IPS-18a (cell line): ENCODE measurements around the gene LY86.

Experiments used
- H3K27ac ChIP-seq: one replicate; pipeline ENCODE4 v1.5.1; 2013; ENCODE audit warnings: low read length
- H3K27me3 ChIP-seq: one replicate; pipeline ENCODE4 v1.6.1; 2013; ENCODE audit warnings: mild to moderate bottlenecking, low read length; ENCODE audit not compliant: control insufficient read depth, insufficient read depth
- H3K36me3 ChIP-seq: one replicate; pipeline ENCODE4 v1.6.1; 2013; ENCODE audit warnings: low read depth, low read length; ENCODE audit not compliant: control insufficient read depth
- H3K4me1 ChIP-seq: one replicate; pipeline ENCODE4 v1.6.1; 2013; ENCODE audit warnings: low read depth, low read length; ENCODE audit not compliant: control insufficient read depth
- H3K4me3 ChIP-seq: one replicate; pipeline ENCODE4 v1.5.1; 2013; ENCODE audit warnings: low read length
- H3K9ac ChIP-seq: one replicate; pipeline ENCODE4 v1.6.1; 2013; ENCODE audit warnings: mild to moderate bottlenecking, low read length, moderate library complexity
- H3K9me3 ChIP-seq: one replicate; pipeline ENCODE4 v1.6.1; 2013; ENCODE audit warnings: low read depth, low read length; ENCODE audit not compliant: control insufficient read depth

The LY86 gene

GRCh38 chr6:6579281-6579680 is 9.2 kb upstream of the LY86 start:
- H3K36me3 ChIP-seq: no peaks in the 10 kb centered on the region

GRCh38 chr6:6580225-6580856 is 8.2 kb upstream of the LY86 start:
- H3K9ac ChIP-seq: no peak overlapping the region
- no peaks in the 10 kb centered on the region for H3K36me3 ChIP-seq
- no peak overlapping the region for H3K4me3 ChIP-seq
- no peaks in the 10 kb centered on the region for H3K4me1 ChIP-seq
- no peaks in the 10 kb centered on the region for H3K27me3 ChIP-seq
- no peak overlapping the region for H3K27ac ChIP-seq
- H3K9me3 ChIP-seq: no peaks in the 10 kb centered on the region

More at GRCh38 chr6:6579281-6579680, 9.2 kb upstream of the LY86 start:
- Histone ChIP-seq H3K27me3 (no peaks in the 10 kb centered on the region), H3K9ac (no peak overlapping the region), H3K27ac (no peak overlapping the region), H3K4me3 (no peak overlapping the region), H3K9me3 (no peaks in the 10 kb centered on the region), H3K4me1 (no peaks in the 10 kb centered on the region)

GRCh38 chr6:6581054-6581453 is 7.5 kb upstream of the LY86 start:
- Histone ChIP-seq H3K36me3 (no peaks in the 10 kb centered on the region), H3K9ac (no peak overlapping the region), H3K9me3 (no peaks in the 10 kb centered on the region), H3K4me3 (no peak overlapping the region), H3K27me3 (no peaks in the 10 kb centered on the region), H3K4me1 (no peaks in the 10 kb centered on the region), H3K27ac (no peak overlapping the region)

GRCh38 chr6:6582131-6582530 is 6.4 kb upstream of the LY86 start:
- Histone ChIP-seq H3K4me3 (no peak overlapping the region), H3K9me3 (no peaks in the 10 kb centered on the region), H3K4me1 (no peaks in the 10 kb centered on the region), H3K27ac (no peak overlapping the region), H3K27me3 (no peaks in the 10 kb centered on the region), H3K36me3 (no peaks in the 10 kb centered on the region), H3K9ac (no peak overlapping the region)

GRCh38 chr6:6583836-6584235 is 4.7 kb upstream of the LY86 start:
- no peaks in the 10 kb centered on the region for H3K36me3 ChIP-seq
- no peaks in the 10 kb centered on the region for H3K4me1 ChIP-seq
- no peak overlapping the region for H3K9ac ChIP-seq
- H3K4me3 ChIP-seq: no peak overlapping the region
- H3K9me3 ChIP-seq: no peaks in the 10 kb centered on the region
- no peak overlapping the region for H3K27ac ChIP-seq
- no peaks in the 10 kb centered on the region for H3K27me3 ChIP-seq

- Histone ChIP-seq H3K4me1 (no peaks in the 10 kb centered on the region), H3K4me3 (no peak overlapping the region), H3K27ac (no peak overlapping the region)
Observed at GRCh38 chr6:6584310-6585002, 4.1 kb upstream of the LY86 start.

GRCh38 chr6:6585003-6585311 is 3.6 kb upstream of the LY86 start:
- H3K27ac ChIP-seq: no peak overlapping the region
- no peak overlapping the region for H3K9ac ChIP-seq
- H3K4me3 ChIP-seq: no peak overlapping the region

More at GRCh38 chr6:6584310-6585002, 4.1 kb upstream of the LY86 start:
- Histone ChIP-seq H3K27me3 (no peaks in the 10 kb centered on the region), H3K36me3 (no peaks in the 10 kb centered on the region), H3K9ac (no peak overlapping the region), H3K9me3 (no peaks in the 10 kb centered on the region)

GRCh38 chr6:6586167-6586566 is 2.4 kb upstream of the LY86 start:
- Histone ChIP-seq H3K36me3 (no peaks in the 10 kb centered on the region), H3K4me3 (no peak overlapping the region)

More at GRCh38 chr6:6585003-6585311, 3.6 kb upstream of the LY86 start:
- no peaks in the 10 kb centered on the region for H3K9me3 ChIP-seq
- no peaks in the 10 kb centered on the region for H3K27me3 ChIP-seq
- no peaks in the 10 kb centered on the region for H3K4me1 ChIP-seq
- H3K36me3 ChIP-seq: no peaks in the 10 kb centered on the region

GRCh38 chr6:6586671-6587526 is 1.6 kb upstream of the LY86 start:
- H3K4me1 ChIP-seq: no peaks in the 10 kb centered on the region
- H3K27ac ChIP-seq: no peak overlapping the region
- no peak overlapping the region for H3K4me3 ChIP-seq
- H3K9ac ChIP-seq: no peak overlapping the region
- no peaks in the 10 kb centered on the region for H3K36me3 ChIP-seq
- no peaks in the 10 kb centered on the region for H3K9me3 ChIP-seq
- H3K27me3 ChIP-seq: no peaks in the 10 kb centered on the region

More at GRCh38 chr6:6586167-6586566, 2.4 kb upstream of the LY86 start:
- Histone ChIP-seq H3K27ac (no peak overlapping the region), H3K9ac (no peak overlapping the region), H3K9me3 (no peaks in the 10 kb centered on the region), H3K27me3 (no peaks in the 10 kb centered on the region), H3K4me1 (no peaks in the 10 kb centered on the region)

GRCh38 chr6:6587696-6588063 is 840 bp upstream of the LY86 start:
- Histone ChIP-seq H3K9ac (no peak overlapping the region), H3K27ac (no peak overlapping the region), H3K27me3 (no peaks in the 10 kb centered on the region), H3K9me3 (no peaks in the 10 kb centered on the region), H3K4me3 (no peak overlapping the region), H3K36me3 (no peaks in the 10 kb centered on the region), H3K4me1 (no peaks in the 10 kb centered on the region)

GRCh38 chr6:6588924-6589709 is 597 bp downstream of the LY86 start:
- no peaks in the 10 kb centered on the region for H3K27me3 ChIP-seq
- H3K9ac ChIP-seq: no peak overlapping the region
- H3K4me1 ChIP-seq: no peaks in the 10 kb centered on the region
- H3K9me3 ChIP-seq: no peaks in the 10 kb centered on the region
- no peaks in the 10 kb centered on the region for H3K36me3 ChIP-seq
- no peak overlapping the region for H3K4me3 ChIP-seq
- H3K27ac ChIP-seq: no peak overlapping the region
